HG02852 (cell line): Measurements from ENCODE around the gene ZMIZ1.
"Not testable (repeated sequence)": the region's sequence is repeated elsewhere in the genome, so short reads cannot be mapped to it uniquely, and the experiment has no call there.

Experiments used
- ATAC-seq: cut with Tn5 transposase; IDR thresholded peaks from one replicate; pipeline ENCODE4 v1.9.1; 2021; ENCODE audit warnings: mild to moderate bottlenecking, moderate library complexity; ENCODE audit not compliant: unreplicated experiment

The ZMIZ1 gene

DNA sequence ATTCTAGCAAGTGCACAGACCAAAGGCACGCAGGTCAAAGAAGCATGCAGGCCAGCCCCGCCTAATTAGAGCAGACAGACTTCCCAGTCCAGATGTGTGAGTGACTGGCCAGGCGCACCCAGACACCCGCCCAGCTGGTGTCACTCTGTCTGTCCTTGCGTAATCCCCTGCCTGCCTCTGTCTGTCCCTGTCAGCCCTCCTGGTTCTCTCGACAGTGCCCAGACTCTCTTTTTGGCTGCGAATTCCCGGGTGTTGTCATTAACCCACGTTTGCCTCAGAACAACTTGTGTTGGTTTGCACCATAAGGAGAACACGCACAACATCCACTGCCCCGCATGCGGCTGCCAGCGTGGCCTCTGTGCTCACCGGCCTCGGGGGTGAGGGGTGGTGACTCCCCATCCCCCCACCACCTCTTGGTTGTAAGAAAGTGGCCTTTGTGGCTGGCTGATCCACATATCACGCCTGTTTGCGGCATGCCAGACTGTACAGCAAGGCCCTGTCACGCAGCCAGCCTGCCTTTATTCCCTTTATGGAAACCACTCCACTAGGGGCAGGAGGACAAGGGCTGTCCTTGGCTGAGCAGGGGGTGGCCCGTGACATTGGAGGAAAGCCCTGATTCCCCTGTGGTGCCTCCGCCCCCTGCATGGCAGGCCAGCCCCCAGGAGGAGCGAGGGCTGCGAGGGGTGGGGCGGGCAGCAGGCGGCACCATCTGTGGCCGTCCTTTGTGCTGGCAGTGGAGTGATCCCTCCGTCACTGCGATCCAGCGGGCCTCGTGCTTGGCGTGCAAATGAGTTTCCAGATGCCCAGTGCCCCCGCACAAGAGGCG lies 205.7 kb downstream of the ZMIZ1 start:
- ATAC-seq: no peak

DNA sequence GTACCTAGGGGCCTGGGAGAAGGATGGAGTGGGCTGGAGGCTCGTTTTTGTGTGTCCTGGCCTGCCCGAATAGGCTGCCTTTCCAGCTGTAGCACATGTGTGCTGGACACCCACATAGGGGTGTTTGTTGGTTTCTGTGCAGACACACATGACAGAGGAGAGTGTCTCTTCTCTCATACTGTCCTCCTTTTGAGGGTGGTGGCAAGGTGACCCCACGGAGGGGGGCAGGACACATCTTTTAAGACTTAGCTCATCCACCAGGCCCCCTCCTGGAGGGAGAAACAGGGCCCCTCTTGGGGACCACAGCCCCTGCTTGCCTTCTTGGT lies 206.3 kb downstream of the ZMIZ1 start:
- ATAC-seq: no peak

DNA sequence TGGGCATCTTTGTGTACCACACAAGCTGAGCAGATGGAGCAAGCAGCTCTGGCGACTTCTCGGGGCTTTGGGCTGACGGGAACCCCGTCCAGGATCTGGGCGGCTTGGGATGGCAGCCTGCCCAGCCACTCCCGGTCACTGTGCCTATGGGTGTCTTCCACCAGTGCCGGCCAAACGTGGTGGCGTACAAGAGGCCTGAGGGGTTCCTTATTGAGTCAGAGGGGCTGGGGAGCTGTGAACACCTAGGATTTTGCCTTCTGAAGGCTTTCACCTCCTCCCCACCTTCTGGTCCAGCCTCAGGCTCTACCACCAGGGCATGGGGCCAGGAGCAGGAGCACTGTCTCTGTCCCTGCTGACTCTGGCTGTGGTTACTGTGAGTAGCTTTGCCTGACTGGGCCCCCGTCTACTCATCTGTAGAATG lies 206.7 kb downstream of the ZMIZ1 start:
- no peak for ATAC-seq

DNA sequence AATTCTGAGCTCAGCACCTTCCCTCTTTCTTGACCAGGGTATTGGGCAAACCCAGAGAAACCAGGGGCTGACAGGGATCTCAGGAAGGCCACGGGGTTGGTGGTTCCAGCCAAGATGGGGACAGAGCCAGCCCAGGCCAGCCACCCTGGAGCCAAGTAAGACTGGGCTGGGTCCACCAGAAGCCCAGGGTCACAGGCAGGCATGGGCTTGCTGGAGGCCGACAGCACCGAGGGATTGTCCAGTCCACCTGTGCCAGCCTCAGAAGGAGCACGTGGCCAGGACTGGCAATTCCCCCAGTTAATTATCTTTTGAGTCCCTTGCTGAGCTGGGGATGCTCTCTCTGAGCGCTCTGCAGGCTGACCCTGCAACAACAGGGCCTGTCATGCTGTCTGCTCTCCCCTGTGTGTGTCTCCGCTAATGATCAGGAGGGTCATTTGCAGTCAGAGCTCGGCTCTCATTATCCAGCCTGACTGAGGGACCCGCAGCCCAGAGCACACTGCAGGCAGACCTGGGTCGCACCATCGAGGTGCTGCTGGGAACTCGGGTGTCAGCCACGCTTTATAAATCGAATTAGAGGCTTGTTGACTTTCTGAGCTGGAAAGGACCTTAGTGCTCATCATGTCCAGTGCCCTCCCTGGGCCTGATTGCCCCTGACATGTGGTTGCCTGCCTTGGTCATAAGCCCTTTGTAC lies 209.0 kb downstream of the ZMIZ1 start:
- ATAC-seq: no peak

DNA sequence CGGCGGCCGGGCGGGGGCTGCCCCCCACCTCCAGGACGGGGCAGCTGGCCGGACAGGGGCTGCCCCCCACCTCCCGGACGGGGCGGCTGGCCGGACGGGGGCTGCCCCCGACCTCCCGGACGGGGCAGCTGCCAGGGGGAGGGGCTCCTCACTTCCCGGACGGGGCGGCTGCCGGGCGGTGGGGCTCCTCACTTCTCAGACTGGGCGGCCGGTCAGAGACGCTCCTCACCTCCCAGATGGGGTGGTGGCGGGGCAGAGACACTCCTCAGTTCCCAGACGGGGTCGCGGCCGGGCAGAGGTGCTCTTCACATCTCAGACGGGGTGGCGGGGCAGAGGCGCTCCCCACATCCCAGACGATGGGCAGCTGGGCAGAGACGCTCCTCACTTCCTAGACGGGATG lies 210.3 kb downstream of the ZMIZ1 start:
- ATAC-seq: not testable (repeated sequence)

DNA sequence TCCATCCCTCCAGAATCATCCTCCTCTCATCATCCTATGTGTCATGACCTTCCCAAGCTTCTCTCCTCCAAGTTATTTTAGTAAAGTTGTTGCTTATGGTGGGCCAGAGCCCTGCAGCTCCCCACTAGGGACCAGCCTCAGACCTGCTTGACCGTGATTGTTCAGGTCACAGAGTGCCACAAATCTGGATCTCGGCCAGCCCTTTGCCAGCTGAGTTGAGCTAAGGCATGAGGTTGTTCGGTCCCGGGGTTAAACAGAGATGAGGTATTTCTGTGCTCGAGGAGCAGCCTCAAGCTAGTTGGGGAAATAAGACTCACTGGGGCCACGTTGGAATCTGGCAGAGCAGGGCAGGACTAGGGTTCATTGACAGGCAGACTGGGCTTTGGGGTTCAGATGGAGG lies 212.2 kb downstream of the ZMIZ1 start:
- no peak for ATAC-seq

DNA sequence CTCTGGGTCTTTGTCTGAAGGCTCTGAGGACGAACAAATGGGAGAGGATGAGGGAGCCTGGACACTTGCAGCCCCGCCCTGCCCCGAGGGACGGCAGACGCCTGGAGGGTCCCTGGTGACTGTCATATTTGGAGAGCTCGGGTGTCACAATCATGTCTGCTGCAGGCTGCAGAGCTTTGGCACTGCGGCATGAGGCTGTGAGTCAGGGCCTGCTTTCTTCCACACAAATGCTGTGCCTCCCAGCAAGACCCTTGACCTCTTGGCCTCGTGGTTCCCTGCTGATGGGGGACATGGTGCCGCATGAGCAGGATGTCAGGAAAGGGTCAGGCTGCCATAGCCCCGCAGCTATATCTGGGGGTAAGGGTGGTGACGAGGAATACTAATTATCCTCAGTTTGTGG lies 213.6 kb downstream of the ZMIZ1 start:
- no peak for ATAC-seq

DNA sequence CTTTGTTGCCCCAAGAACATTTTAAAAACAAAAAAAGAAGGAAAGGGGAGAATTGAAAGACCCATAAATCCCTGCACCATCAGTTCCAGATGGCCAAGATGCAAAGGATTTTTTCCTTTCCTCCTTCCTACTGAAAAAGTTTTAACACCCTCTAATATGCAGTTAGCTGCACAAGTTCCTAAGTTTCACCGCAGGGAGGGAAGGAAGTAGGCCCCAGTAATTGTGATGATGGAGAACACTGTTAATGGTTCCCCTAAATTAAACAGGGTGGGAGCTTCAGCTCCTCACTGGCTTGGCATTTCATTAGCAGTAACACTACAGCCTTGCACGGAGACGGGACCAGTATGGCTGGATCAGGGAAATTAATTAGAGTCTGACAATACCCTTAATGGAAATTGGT lies 214.8 kb downstream of the ZMIZ1 start:
- no peak for ATAC-seq

DNA sequence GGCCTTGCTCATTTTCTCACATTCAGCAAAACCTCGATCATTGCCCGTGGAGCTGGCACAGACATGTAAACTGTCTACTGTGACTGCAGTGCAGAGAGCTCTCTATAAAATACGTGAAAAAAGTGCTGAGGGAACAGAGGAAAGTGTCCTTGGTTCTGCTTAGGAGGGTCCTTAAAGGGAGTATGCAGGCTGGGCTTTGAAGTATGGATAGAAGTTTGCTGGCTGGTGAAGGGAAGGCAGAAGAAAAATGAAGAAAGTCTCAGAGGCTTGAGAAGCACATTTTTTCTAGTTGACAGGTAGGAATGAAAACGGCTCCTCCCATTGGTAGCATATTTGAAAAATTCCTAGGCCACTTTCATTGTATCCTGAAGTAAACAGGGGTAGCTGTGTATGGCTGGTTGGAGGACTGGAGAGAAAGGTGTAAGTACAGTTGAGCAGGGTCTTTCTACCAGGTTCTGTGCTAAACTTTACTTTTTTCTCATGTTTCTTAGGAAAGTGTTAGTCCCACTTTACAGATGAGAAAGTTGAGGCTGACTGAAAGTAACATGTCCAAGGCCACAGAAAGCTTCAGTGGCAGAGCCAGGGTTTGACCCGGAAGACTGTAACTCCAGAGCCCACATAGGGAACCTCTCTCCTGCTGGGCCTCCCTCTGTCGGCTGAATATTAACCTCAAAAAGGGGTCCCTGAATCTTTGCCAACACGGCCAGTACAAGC lies 215.5 kb downstream of the ZMIZ1 start:
- no peak for ATAC-seq

DNA sequence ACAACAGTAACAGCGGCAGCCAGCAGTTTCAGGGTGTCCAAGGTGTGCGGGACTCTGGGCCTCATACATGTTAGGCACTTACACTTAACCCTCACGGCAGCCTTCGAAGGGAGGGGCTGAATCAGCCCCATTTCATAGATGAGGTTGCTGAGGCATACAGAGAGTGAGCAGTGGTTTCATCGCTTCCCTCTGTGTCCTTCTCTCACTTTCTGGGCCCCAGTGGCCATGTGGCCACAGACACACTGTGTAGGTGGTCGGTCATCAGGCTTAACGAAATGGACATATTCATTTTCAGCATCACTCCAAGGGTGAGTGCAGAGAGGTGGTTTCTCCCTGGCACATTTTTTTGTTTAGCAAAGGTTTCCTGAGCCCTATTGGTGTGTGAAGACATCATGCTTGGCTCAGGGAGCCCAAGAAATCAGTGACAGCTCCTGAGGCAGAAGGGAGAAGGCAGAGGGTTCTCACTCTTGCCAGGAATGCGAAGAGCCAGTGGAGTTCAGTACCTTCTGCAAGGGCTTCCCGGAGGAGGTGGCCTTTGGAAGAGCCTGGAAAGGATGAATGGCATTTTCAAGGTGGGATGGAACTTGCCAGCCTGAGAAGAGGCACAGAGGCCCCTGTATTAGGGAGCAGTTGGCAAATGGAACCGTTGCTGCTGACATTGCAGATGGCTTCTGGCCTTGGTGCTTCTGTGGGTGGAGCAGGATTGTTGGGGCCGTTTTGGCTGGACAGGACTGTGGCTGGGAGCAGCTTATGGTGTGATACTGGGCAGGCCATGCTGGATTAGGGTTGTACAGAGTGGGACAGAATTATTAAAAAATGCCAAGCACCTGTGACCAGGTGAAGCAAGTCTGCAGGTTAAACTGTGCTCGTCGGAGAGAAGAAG lies 216.8 kb downstream of the ZMIZ1 start:
- peak; percentile 73 for ATAC-seq

DNA sequence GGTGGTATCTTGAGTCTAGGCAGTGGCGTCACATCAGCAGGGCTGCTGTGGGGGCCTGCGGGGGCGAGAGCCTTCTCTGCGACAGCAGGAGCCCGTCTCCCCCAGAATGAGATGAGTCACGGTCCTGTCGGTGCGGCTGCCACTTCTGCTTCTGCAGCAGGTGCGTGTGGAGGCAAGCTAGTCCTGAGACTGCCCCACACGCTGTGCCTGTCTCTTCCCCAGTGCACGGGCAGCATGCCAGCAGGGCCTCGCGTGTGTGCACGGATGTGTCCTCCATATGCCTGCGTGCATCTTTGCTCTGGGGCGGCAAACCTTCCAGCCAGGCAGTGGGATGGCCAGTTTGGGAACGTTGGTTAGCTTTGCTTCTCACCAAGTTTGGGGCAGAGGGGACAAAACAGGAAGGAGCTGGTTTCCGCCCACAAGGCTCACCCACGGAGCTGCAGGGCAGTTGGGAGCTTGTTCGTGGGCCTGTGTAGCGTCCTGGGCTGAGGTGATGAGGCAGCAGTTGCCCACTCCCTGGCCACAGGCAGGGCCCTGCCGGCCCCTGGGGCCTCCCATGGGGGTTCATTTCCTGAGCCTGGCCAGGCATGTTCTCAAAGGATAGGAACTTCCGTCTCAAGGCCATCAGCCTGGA lies 217.7 kb downstream of the ZMIZ1 start:
- peak; percentile 82 for ATAC-seq

DNA sequence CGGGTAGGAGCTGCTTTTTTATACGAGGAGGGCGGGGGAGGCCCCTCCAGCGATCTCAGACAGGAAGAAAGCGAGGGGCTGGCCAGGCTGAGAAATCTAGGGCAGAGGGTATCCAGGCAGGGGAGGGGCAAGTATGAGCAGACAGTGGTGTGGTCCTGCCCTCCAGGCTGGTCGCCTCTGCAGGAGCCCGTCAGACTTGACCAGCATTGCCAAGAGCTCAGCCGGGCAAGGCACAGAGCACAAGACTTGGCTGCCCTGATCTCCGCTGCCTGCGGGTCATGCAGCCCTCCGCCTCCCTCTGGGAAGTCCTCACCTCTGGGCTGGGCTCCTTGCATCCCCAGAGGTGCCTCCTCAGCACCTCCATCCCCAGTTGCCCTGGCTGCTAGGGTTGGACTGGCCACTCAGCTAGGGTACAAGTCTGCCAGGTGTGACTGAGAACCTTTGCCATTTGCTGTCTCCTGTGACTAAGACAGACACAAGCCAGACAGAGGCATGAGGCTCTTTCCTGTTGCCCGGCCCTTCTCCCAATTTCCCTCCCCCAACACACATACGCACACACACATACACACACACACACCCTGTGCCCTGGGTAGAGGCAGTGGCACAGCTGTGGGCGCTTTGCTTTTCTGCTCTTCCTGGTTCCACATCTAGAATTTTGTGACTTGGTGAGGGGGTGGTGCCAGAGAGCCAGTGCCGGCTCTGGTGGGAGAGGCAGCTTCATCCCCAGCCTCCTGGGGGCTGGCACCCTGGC lies 219.4 kb downstream of the ZMIZ1 start:
- ATAC-seq: no peak

DNA sequence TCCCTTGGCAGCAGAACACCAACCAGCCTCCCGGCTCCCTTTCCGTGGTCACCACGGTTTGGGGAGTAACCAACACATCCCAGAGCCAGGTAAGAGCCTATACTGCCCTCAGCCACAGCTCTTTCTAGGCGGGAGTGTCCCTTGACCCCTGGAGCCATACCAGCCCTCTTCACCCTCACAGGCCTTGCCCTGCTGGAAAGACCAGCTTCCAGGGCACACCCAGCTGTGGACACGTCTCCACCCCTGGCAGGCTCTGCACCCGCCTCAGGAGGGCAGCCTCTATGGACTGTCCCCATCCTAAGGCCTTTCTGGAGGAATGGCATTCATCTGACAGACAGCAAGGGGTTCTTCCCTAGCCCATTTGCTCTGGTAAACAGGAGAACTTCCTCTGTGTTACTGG lies 221.0 kb downstream of the ZMIZ1 start:
- no peak for ATAC-seq

DNA sequence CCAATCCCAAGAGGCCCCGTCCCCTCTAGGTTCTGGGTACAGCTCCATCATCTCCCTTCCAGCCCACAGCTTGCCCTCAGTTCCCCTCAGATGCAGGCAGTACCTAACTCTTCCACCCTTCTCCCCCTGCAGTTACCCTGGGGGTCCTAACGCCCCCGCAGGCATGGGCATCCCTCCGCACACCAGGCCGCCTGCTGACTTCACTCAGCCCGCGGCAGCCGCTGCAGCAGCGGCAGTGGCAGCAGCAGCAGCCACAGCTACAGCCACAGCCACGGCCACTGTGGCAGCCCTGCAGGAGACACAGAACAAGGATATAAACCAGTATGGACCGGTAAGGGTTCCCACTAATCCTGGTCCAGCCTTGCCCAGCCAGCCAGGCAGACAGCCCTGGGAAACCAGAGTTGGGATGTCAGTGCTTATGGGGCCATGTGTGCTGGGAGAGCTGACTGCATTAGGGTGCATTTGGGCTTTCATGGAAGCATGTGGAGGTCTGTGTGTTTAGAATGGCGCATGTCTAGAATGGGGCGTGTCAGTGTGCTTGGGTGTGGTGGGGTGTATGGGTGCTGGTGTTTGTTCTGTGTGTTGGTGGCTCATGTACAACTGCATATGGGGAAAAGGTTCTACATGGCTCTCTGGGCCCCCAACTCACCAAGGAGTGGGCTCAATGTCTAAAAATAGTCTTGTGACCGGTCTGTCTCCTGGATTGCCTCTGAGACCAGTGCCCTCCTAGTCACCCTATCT lies 223.4 kb downstream of the ZMIZ1 start:
- no peak for ATAC-seq

DNA sequence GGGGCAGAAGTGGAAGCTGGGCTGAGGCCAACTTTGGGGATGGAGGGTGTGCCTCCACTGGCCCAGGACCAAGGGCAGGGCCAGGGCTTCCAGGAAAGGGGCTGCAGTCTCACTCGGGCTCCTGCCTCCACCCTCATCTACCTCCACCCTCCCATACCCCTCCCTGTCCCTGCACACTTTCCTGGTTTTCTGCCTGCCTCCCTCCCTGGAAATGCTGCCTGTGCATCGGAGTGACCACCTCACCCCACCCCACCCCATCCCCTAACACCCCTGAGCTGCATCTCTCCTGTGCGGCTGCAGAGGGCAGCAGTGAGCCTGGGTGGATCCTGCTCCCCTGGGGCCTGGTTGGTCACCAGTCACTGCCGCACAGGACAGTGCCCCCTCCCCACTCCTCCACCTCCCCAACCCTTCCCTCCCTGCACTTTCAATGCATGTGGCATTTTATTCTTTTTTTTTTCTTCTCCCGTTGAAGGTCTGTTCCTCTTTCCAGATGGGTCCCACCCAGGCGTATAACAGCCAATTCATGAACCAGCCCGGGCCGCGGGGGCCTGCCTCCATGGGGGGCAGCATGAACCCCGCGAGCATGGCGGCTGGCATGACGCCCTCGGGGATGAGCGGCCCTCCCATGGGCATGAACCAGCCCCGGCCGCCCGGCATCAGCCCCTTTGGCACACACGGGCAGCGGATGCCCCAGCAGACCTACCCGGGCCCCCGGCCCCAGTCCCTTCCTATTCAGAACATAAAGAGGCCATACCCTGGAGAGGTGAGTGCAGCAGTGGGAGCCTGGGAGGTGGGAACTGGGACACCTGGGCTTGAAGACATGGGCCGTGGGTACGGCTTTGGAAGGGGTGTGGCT lies 224.4 kb downstream of the ZMIZ1 start:
- no peak for ATAC-seq

DNA sequence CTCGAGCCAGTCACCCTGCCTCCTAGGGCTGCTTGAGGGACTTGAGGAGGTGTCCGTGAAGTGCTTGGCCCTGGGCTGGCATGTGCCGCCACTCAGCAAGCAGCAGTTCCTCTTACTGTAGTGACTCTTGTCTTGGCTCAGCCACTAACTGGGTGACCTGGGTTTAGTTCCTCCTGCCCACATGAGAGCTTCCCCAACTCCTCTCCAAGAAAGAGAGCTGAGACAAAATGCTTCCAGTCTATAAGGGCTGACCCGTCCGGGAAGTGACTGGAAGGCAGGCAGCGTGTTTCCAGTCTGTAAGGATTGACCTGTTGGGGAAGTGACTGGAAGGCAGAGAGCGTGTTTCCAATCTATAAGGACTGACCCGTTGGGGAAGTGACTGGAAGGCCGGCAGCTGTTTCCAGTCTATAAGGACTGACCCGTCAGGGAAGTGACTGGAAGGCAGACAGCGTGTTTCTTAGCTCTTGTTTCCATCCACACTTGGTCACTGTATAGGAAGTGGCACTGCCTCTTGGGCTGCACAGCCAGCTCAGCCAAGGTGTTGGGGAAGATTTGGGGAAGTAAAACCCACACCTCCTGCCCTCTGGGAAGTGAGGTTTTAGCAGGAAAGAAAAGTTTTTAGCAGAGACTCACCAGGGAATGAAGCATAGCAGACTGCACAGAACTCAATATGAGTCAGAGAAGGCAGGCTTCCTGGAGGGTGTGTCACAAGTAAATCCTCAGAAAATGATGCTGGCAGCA lies 225.2 kb downstream of the ZMIZ1 start:
- no peak for ATAC-seq

DNA sequence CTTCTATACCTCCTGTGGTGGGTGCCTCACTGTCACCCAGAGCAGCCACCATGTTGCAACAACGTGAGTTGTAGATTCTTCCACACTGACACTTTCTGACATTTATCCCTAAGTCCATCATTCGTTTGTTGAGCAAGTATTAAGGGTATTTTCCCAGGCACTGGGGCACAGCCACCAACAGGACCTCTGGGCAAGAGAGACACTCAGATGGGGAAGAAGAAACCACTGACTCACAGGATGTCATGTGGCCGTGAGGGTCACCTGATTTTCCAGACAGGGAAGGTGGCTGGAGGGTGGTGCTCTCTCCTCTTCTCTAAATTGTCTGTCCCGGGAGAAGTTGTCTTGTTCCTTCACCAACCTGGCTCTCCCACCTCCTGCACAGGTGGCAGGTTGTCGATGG lies 226.8 kb downstream of the ZMIZ1 start:
- ATAC-seq: no peak

DNA sequence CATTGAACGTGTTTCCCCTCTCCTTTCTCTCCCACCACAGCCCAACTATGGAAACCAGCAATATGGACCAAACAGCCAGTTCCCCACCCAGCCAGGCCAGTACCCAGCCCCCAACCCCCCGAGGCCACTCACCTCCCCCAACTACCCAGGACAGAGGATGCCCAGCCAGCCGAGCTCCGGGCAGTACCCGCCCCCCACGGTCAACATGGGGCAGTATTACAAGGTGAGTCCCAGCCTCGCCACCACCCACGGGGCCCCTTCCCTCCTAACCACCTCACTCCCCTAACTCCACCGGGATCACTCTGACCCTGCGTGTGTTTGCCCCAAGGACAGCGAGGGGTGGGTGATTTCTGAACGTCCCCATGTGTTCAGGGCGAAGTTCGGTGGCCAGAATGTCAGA lies 227.7 kb downstream of the ZMIZ1 start:
- no peak for ATAC-seq
